DOHH2 (cell line): Measurements from ENCODE around the gene SRMS.

Experiments used
- H3F3A ChIP-seq: fragments of 200-600 bp; sonication (generic), shearing (Covaris generic); 2 replicates; pipeline ENCODE4 v1.6.0; 2016; ENCODE audit warnings: antibody characterized with exemption, mild to moderate bottlenecking; ENCODE audit not compliant: control insufficient read depth, insufficient read depth
- H3K27ac ChIP-seq: fragments of 200-600 bp; sonication (generic); 2 replicates; pipeline ENCODE4 v1.5.1; 2014; ENCODE audit warnings: low read depth, mild to moderate bottlenecking, low read length, moderate library complexity
- H3K27me3 ChIP-seq: fragments of 200-600 bp; sonication (generic); 2 replicates; pipeline ENCODE4 v1.6.1; 2014; ENCODE audit warnings: mild to moderate bottlenecking, low read length, mixed read lengths; ENCODE audit not compliant: control insufficient read depth
- H3K36me3 ChIP-seq: fragments of 200-600 bp; sonication (generic); 2 replicates; pipeline ENCODE4 v1.6.1; 2014; ENCODE audit warnings: mild to moderate bottlenecking, low read length, moderate library complexity, mixed read lengths; ENCODE audit not compliant: control insufficient read depth
- H3K4me1 ChIP-seq: fragments of 200-600 bp; sonication (generic); 2 replicates; pipeline ENCODE4 v1.6.1; 2014; ENCODE audit warnings: mild to moderate bottlenecking, low read length, mixed read lengths; ENCODE audit not compliant: control insufficient read depth
- H3K4me2 ChIP-seq: fragments of 200-600 bp; sonication (generic); 2 replicates; pipeline ENCODE4 v1.6.0; 2014; ENCODE audit warnings: mild to moderate bottlenecking, low read length, moderate library complexity
- H3K4me3 ChIP-seq: fragments of 200-600 bp; sonication (generic); 2 replicates; pipeline ENCODE4 v1.5.1; 2014; ENCODE audit warnings: mild to moderate bottlenecking, low read length, mixed read lengths
- H3K79me2 ChIP-seq: fragments of 200-600 bp; sonication (generic); 2 replicates; pipeline ENCODE4 v1.6.1; 2014; ENCODE audit warnings: mild to moderate bottlenecking, low read length, mixed read lengths; ENCODE audit not compliant: control insufficient read depth
- H3K9me2 ChIP-seq: fragments of 200-600 bp; sonication (generic); replicated peaks from 2 replicates; pipeline ENCODE4 v1.6.1; 2014; ENCODE audit warnings: mild to moderate bottlenecking, low read length, mixed read lengths; ENCODE audit not compliant: control insufficient read depth
- H3K9me3 ChIP-seq: fragments of 200-600 bp; sonication (generic); 2 replicates; pipeline ENCODE4 v1.6.1; 2014; ENCODE audit warnings: antibody characterized with exemption, low read length, mixed read lengths; ENCODE audit not compliant: control insufficient read depth, insufficient read depth
- H4K20me1 ChIP-seq: fragments of 200-600 bp; sonication (generic); 2 replicates; pipeline ENCODE4 v1.6.0; 2014; ENCODE audit warnings: low read depth, mild to moderate bottlenecking, antibody characterized with exemption, low read length, moderate library complexity; ENCODE audit not compliant: control insufficient read depth, insufficient read depth
- EZH2phosphoT487 ChIP-seq: fragments of 200-600 bp; sonication (generic); IDR thresholded peaks from 2 replicates; pipeline ENCODE4 v1.6.1; 2017; ENCODE audit warnings: borderline replicate concordance, mild to moderate bottlenecking, antibody characterized with exemption, low read length, moderate library complexity, mixed read lengths
- TF ChIP-seq, protein P1 (sequence below): fragments of 200-600 bp; sonication (generic); IDR thresholded peaks from one replicate; pipeline ENCODE4 v1.5.1; 2014; ENCODE audit warnings: antibody characterized with exemption, mild to moderate bottlenecking, low read depth, low read length; ENCODE audit not compliant: poor library complexity, severe bottlenecking

The SRMS gene

GRCh38 chr20:63541371-63541770 lies 6.2 kb downstream of the SRMS start:
- no peak overlapping the region for H3K4me3 ChIP-seq
- H3K9me3 ChIP-seq: no peaks in the 10 kb centered on the region
- no peaks in the 10 kb centered on the region for H4K20me1 ChIP-seq
- no peak overlapping the region for H3K27ac ChIP-seq
- H3K27me3 ChIP-seq: peaks cover 29% of the 10 kb centered on the region
- peaks cover 34% of the 10 kb centered on the region for H3K4me1 ChIP-seq
- TF ChIP-seq, protein P1, sequence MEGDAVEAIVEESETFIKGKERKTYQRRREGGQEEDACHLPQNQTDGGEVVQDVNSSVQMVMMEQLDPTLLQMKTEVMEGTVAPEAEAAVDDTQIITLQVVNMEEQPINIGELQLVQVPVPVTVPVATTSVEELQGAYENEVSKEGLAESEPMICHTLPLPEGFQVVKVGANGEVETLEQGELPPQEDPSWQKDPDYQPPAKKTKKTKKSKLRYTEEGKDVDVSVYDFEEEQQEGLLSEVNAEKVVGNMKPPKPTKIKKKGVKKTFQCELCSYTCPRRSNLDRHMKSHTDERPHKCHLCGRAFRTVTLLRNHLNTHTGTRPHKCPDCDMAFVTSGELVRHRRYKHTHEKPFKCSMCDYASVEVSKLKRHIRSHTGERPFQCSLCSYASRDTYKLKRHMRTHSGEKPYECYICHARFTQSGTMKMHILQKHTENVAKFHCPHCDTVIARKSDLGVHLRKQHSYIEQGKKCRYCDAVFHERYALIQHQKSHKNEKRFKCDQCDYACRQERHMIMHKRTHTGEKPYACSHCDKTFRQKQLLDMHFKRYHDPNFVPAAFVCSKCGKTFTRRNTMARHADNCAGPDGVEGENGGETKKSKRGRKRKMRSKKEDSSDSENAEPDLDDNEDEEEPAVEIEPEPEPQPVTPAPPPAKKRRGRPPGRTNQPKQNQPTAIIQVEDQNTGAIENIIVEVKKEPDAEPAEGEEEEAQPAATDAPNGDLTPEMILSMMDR: no peak
- no peak for TF ChIP-seq EZH2phosphoT487
- no peaks in the 10 kb centered on the region for H3K36me3 ChIP-seq
- H3K4me2 ChIP-seq: no peak overlapping the region
- H3K9me2 ChIP-seq: no peaks in the 10 kb centered on the region
- no peaks in the 10 kb centered on the region for H3K79me2 ChIP-seq
- no peaks in the 10 kb centered on the region for H3F3A ChIP-seq

- H3K79me2 ChIP-seq: no peaks in the 10 kb centered on the region
- H3K36me3 ChIP-seq: no peaks in the 10 kb centered on the region
- no peaks in the 10 kb centered on the region for H3K9me2 ChIP-seq
- TF ChIP-seq EZH2phosphoT487: no peak
- TF ChIP-seq, protein P1: no peak
- no peak overlapping the region for H3K27ac ChIP-seq
- H3K4me3 ChIP-seq: no peak overlapping the region
- no peak overlapping the region for H3K4me2 ChIP-seq
- peaks cover 21% of the 10 kb centered on the region for H3K27me3 ChIP-seq
- H3K9me3 ChIP-seq: no peaks in the 10 kb centered on the region
- no peaks in the 10 kb centered on the region for H4K20me1 ChIP-seq
- H3F3A ChIP-seq: no peaks in the 10 kb centered on the region
- peaks cover 28% of the 10 kb centered on the region for H3K4me1 ChIP-seq
Measured at GRCh38 chr20:63540417-63541186, 6.9 kb downstream of the SRMS start.

GRCh38 chr20:63539441-63540370 lies 7.8 kb downstream of the SRMS start:
- Histone ChIP-seq H3K36me3 (no peaks in the 10 kb centered on the region), H3K4me3 (no peak overlapping the region), H4K20me1 (no peaks in the 10 kb centered on the region), H3K4me2 (no peak overlapping the region), H3F3A (no peaks in the 10 kb centered on the region), H3K9me2 (no peaks in the 10 kb centered on the region), H3K79me2 (no peaks in the 10 kb centered on the region), H3K9me3 (no peaks in the 10 kb centered on the region), H3K27ac (no peak overlapping the region), H3K4me1 (peaks cover 25% of the 10 kb centered on the region), H3K27me3 (peaks cover 12% of the 10 kb centered on the region)
- TF ChIP-seq, protein P1: no peak
- TF ChIP-seq EZH2phosphoT487: no peak
